Measurements from ENCODE around the gene CD83. TPM values are rescaled to one million over a fixed set of nuclear protein-coding genes. Genes with fewer than 3 reads are reported as not detected.
A peak's percentile ranks its signal among the peaks of the same experiment; 100 is the strongest.

Gene CD83
- total and polyA plus RNA-seq, 9 of the 15 experiments (the other 6 are each of a cell fraction or from before 2014, with no cell fraction given), result 2.5 to 4.1 (median 3.4) TPM

DNA sequence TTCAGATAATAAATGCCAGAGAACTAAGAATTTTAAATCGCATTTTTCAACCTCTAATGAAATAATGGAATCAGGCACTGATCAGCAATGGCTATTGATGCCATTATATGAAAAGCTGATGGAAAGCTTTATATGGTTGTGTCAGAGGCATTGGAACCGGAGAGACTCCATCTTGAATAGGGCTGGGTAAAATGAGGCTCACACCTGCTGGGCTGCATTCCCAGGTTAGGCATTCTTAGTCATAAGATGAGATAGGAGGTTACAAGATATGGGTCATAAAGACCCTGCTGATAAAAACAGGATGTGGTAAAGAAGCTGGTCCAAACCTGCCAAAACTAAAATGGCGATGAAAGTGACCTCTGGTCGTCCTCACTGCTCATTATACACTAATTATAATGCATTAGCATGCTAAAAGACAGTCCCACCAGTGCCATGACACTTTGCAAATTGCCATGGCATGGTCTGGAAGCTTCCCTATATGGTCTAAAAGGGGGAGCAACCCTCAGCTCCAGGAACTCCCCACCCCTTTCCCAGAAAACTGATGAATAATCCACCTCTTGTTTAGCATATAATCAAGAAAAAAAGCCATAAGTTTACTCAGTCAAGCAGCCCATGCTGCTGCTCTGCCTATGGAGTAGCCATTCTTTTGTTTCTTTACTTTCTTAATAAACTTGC is 40.2 kb upstream of the CD83 start (continued):
- TF ChIP-seq SRF (CRISPR knock-in tag; IDR thresholded peaks at IDR 0.05) (peak; percentile 32 to 91; a peak in 3 of 4 replicates), NR2C1 (IDR thresholded peaks at IDR 0.05) (no peak), NR2C1 (tag; IDR thresholded peaks at IDR 0.05) (peak; percentile 87), SMARCC2 (IDR thresholded peaks at IDR 0.05; ENCODE audit: low read depth) (no peak), SMARCE1 (IDR thresholded peaks at IDR 0.05) (no peak), ZZZ3 (IDR thresholded peaks at IDR 0.05) (no peak), ZNF175 (CRISPR knock-in tag; IDR thresholded peaks at IDR 0.05; ENCODE audit: low read depth) (peak; percentile 99), GABPA (tag; conservative IDR thresholded peaks at IDR 0.05; ENCODE audit: low read depth) (peak; percentile 67), ESRRB (CRISPR knock-in tag; IDR thresholded peaks at IDR 0.05; ENCODE audit: borderline replicate concordance) (no peak), SLC30A9 (CRISPR knock-in tag; IDR thresholded peaks at IDR 0.05) (no peak), CCAR2 (IDR thresholded peaks at IDR 0.05; ENCODE audit: low read depth, low read length) (no peak), CHD2 (IDR thresholded peaks at IDR 0.05; ENCODE audit: low read depth, low read length) (no peak), SIRT6 (IDR thresholded peaks at IDR 0.05; ENCODE audit: low read depth, low read length) (no peak), SIN3B (IDR thresholded peaks at IDR 0.05; ENCODE audit: low read depth) (no peak), NFE2L1 (tag; IDR thresholded peaks at IDR 0.05; ENCODE audit: borderline replicate concordance, low read depth) (peak; percentile 28; the same call in 1 of the 2 replicates), NONO (IDR thresholded peaks at IDR 0.05; ENCODE audit: low read depth in 2 of 2, low read length in 1 of 2) (no peak), RBBP5 (IDR thresholded peaks at IDR 0.05; ENCODE audit: borderline replicate concordance, insufficient read depth, low read length, poor library complexity, severe bottlenecking) (no peak), BCOR (IDR thresholded peaks at IDR 0.05) (no peak), RBM25 (IDR thresholded peaks at IDR 0.05; ENCODE audit: low read depth, low read length, severe bottlenecking) (no peak)
- TF ChIP-seq, protein P1, sequence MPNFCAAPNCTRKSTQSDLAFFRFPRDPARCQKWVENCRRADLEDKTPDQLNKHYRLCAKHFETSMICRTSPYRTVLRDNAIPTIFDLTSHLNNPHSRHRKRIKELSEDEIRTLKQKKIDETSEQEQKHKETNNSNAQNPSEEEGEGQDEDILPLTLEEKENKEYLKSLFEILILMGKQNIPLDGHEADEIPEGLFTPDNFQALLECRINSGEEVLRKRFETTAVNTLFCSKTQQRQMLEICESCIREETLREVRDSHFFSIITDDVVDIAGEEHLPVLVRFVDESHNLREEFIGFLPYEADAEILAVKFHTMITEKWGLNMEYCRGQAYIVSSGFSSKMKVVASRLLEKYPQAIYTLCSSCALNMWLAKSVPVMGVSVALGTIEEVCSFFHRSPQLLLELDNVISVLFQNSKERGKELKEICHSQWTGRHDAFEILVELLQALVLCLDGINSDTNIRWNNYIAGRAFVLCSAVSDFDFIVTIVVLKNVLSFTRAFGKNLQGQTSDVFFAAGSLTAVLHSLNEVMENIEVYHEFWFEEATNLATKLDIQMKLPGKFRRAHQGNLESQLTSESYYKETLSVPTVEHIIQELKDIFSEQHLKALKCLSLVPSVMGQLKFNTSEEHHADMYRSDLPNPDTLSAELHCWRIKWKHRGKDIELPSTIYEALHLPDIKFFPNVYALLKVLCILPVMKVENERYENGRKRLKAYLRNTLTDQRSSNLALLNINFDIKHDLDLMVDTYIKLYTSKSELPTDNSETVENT (CRISPR knock-in tag; IDR thresholded peaks at IDR 0.05), result no peak
- TF ChIP-seq, protein P2, sequence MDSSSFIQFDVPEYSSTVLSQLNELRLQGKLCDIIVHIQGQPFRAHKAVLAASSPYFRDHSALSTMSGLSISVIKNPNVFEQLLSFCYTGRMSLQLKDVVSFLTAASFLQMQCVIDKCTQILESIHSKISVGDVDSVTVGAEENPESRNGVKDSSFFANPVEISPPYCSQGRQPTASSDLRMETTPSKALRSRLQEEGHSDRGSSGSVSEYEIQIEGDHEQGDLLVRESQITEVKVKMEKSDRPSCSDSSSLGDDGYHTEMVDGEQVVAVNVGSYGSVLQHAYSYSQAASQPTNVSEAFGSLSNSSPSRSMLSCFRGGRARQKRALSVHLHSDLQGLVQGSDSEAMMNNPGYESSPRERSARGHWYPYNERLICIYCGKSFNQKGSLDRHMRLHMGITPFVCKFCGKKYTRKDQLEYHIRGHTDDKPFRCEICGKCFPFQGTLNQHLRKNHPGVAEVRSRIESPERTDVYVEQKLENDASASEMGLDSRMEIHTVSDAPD (CRISPR knock-in tag; IDR thresholded peaks at IDR 0.05), result no peak
- TF ChIP-seq, protein P3, sequence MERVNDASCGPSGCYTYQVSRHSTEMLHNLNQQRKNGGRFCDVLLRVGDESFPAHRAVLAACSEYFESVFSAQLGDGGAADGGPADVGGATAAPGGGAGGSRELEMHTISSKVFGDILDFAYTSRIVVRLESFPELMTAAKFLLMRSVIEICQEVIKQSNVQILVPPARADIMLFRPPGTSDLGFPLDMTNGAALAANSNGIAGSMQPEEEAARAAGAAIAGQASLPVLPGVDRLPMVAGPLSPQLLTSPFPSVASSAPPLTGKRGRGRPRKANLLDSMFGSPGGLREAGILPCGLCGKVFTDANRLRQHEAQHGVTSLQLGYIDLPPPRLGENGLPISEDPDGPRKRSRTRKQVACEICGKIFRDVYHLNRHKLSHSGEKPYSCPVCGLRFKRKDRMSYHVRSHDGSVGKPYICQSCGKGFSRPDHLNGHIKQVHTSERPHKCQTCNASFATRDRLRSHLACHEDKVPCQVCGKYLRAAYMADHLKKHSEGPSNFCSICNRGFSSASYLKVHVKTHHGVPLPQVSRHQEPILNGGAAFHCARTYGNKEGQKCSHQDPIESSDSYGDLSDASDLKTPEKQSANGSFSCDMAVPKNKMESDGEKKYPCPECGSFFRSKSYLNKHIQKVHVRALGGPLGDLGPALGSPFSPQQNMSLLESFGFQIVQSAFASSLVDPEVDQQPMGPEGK (CRISPR knock-in tag; IDR thresholded peaks at IDR 0.05; ENCODE audit: borderline replicate concordance), result peak; percentile 82; the same call in 1 of the 2 replicates

Data from K562 (cell line).